Measurements from ENCODE around the gene WDR75. TPM values are rescaled to one million over a fixed set of nuclear protein-coding genes. Genes with fewer than 3 reads are reported as not detected.

The WDR75 gene
- total RNA-seq, 1 experiment from 2014 or later, result 52.5 TPM

DNA sequence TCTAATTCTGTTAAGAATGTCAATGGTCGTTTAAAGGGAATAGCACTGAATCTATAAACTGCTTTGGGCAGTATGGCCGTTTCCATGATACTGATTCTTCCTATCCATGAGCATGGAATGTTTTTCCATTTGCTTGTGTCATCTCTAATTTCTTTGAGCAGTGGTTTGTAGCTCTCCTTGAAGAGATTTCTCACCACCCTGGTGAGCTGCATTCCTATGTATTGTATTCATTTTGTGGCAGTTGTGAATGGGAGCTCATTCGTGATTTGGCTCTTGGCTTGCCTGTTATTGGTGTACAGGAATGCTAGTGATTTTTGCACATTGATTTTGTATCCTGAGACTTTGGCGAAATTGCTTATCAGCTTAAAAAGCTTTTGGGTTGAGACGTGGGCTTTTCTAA, 38.3 kb upstream of the WDR75 start:
- no peak overlapping the region for H3K27ac Mint-ChIP-seq (ENCODE audit: low read depth, unreplicated experiment)
- H3K27me3 Mint-ChIP-seq (ENCODE audit: insufficient read depth, unreplicated experiment), result no peaks in the 10 kb centered on the region
- ChIA-PET CTCF (interaction anchor here (1.0 to 1.3 kb wide), 3 partner anchors 9 to 260 kb away, joined by 3 to 4 read pairs (median 3); no protein-coding TSS in a partner anchor), POLR2A (no interaction called here)
- BruUV-seq (replicated peaks), result no TSS peak
- no peak overlapping the region for H3K4me3 Mint-ChIP-seq (ENCODE audit: unreplicated experiment)
- no peaks in the 10 kb centered on the region for H3K36me3 Mint-ChIP-seq (ENCODE audit: insufficient read depth, unreplicated experiment)
- H3K9me3 Mint-ChIP-seq (ENCODE audit: unreplicated experiment), result no peaks in the 10 kb centered on the region
- no peak for DNase-seq (ENCODE audit: unreplicated experiment)
- intact Hi-C loops (cut with micrococcal nuclease), result no loop called here
- H3K4me1 Mint-ChIP-seq (ENCODE audit: insufficient read depth, unreplicated experiment), result peaks cover 10% of the 10 kb centered on the region
- TF ChIP-seq CTCF (IDR thresholded peaks at IDR 0.05; ENCODE audit: unreplicated experiment), result no peak

- BruUV-seq (replicated peaks), result no TSS peak
- peak overlapping the region; percentile 29 for H3K27ac Mint-ChIP-seq (ENCODE audit: low read depth, unreplicated experiment)
- CTCF ChIA-PET, result interaction anchor here (0.7 to 2.0 kb wide), 6 partner anchors 12 to 423 kb away, joined by 3 to 11 read pairs (median 4); no protein-coding TSS in a partner anchor
- intact Hi-C loops (cut with micrococcal nuclease), result no loop called here
- TF ChIP-seq CTCF (IDR thresholded peaks at IDR 0.05; ENCODE audit: unreplicated experiment), result no peak
- no peaks in the 10 kb centered on the region for H3K36me3 Mint-ChIP-seq (ENCODE audit: insufficient read depth, unreplicated experiment)
- peaks cover 21% of the 10 kb centered on the region for H3K4me1 Mint-ChIP-seq (ENCODE audit: insufficient read depth, unreplicated experiment)
- no peaks in the 10 kb centered on the region for H3K9me3 Mint-ChIP-seq (ENCODE audit: unreplicated experiment)
- POLR2A ChIA-PET, result no interaction called here
- no peak for DNase-seq (ENCODE audit: unreplicated experiment)
- H3K27me3 Mint-ChIP-seq (ENCODE audit: insufficient read depth, unreplicated experiment), result no peaks in the 10 kb centered on the region
- H3K4me3 Mint-ChIP-seq (ENCODE audit: unreplicated experiment), result no peak overlapping the region
Observed at GRCh38 chr2:189406586-189407233, 34.6 kb upstream of the WDR75 start.

GRCh38 chr2:189407281-189408209, 33.7 kb upstream of the WDR75 start:
- Mint-ChIP-seq H3K27ac (ENCODE audit: low read depth, unreplicated experiment) (peak overlapping the region; percentile 29), H3K4me3 (ENCODE audit: unreplicated experiment) (no peak overlapping the region), H3K9me3 (ENCODE audit: unreplicated experiment) (no peaks in the 10 kb centered on the region), H3K36me3 (ENCODE audit: insufficient read depth, unreplicated experiment) (no peaks in the 10 kb centered on the region), H3K4me1 (ENCODE audit: insufficient read depth, unreplicated experiment) (peaks cover 27% of the 10 kb centered on the region), H3K27me3 (ENCODE audit: insufficient read depth, unreplicated experiment) (no peaks in the 10 kb centered on the region)
- no peak for TF ChIP-seq CTCF (IDR thresholded peaks at IDR 0.05; ENCODE audit: unreplicated experiment)
- no TSS peak for BruUV-seq (replicated peaks)
- ChIA-PET CTCF (interaction anchor here (0.5 to 2.0 kb wide), 8 partner anchors 11 to 424 kb away, joined by 3 to 11 read pairs (median 4); no protein-coding TSS in a partner anchor), POLR2A (interaction anchor here (0.8 to 1.0 kb wide), 2 partner anchors 9 to 91 kb away, joined by 3 read pairs; no protein-coding TSS in a partner anchor)
- intact Hi-C loops (cut with micrococcal nuclease), result no loop called here
- DNase-seq (ENCODE audit: unreplicated experiment), result no peak

- no peak for DNase-seq (ENCODE audit: unreplicated experiment)
- TF ChIP-seq CTCF (IDR thresholded peaks at IDR 0.05; ENCODE audit: unreplicated experiment), result no peak
- Mint-ChIP-seq H3K36me3 (ENCODE audit: insufficient read depth, unreplicated experiment) (no peaks in the 10 kb centered on the region), H3K9me3 (ENCODE audit: unreplicated experiment) (no peaks in the 10 kb centered on the region), H3K27me3 (ENCODE audit: insufficient read depth, unreplicated experiment) (no peaks in the 10 kb centered on the region), H3K4me3 (ENCODE audit: unreplicated experiment) (no peak overlapping the region), H3K27ac (ENCODE audit: low read depth, unreplicated experiment) (peak overlapping the region; percentile 29), H3K4me1 (ENCODE audit: insufficient read depth, unreplicated experiment) (peaks cover 27% of the 10 kb centered on the region)
- CTCF ChIA-PET, result interaction anchor here (1.5 to 2.0 kb wide), 3 partner anchors 293 to 425 kb away, joined by 4 to 11 read pairs (median 5); no protein-coding TSS in a partner anchor
- POLR2A ChIA-PET, result interaction anchor here (0.8 kb wide), 1 partner anchor 90 kb away, joined by 3 read pairs; no protein-coding TSS in a partner anchor
- no TSS peak for BruUV-seq (replicated peaks)
- intact Hi-C loops (cut with micrococcal nuclease), result no loop called here
Observed at GRCh38 chr2:189408294-189408693, 33.0 kb upstream of the WDR75 start.

All from MCF 10A (cell line).